Measurements from ENCODE around the gene STRIP2.

GRCh38 chr7:129458171-129458570 is 23.9 kb downstream of the STRIP2 start:
- no peak for TF ChIP-seq ZNF121 (tag by site-specific recombination; IDR thresholded peaks at IDR 0.05)
- no peak for TF ChIP-seq CTCF (tag by site-specific recombination; IDR thresholded peaks at IDR 0.05)

All from HEK293 (cell line).